Prostate gland (tissue), 2 donors: Measurements from ENCODE around the gene KDM4C. TPM values are rescaled to one million over a fixed set of nuclear protein-coding genes. Genes with fewer than 3 reads are reported as not detected.

ENCODE experiments used
- DNase-seq: peaks from one replicate; pipeline ENCODE4 v3.0.0-alpha.2; 2019; ENCODE audit warnings: low spot score
- H3K27ac ChIP-seq, 2 donors: fragments of 200-600 bp; sonication (generic); 2 replicates each; pipeline ENCODE4 v1.5.1; 2017 to 2019
- H3K27me3 ChIP-seq: fragments of 200-600 bp; sonication (generic); replicated peaks from 2 replicates; pipeline ENCODE4 v1.5.1; 2019; ENCODE audit not compliant: insufficient read depth
- H3K36me3 ChIP-seq, 2 donors: fragments of 200-600 bp; sonication (generic); 1 replicate in 1 of 2; 2 replicates in 1 of 2; pipeline versions ENCODE4 v1.5.1 to v1.8.1; 2017 to 2019
- H3K4me1 ChIP-seq: fragments of 200-600 bp; sonication (generic); replicated peaks from 2 replicates; pipeline ENCODE4 v1.5.1; 2019
- H3K4me3 ChIP-seq, 2 donors: fragments of 200-600 bp; sonication (generic); 2 replicates each; pipeline ENCODE4 v1.5.1; 2017 to 2019
- H3K9me3 ChIP-seq: fragments of 200-600 bp; sonication (generic); 2 replicates; pipeline ENCODE4 v1.5.1; 2017
- POLR2A ChIP-seq: fragments of 450-650 bp; IDR thresholded peaks from one replicate; pipeline ENCODE4 v1.6.1; 2016; ENCODE audit warnings: antibody characterized with exemption, mild to moderate bottlenecking
- POLR2AphosphoS5 ChIP-seq: sonication (generic); formaldehyde crosslinking; IDR thresholded peaks from one replicate; pipeline ENCODE4 v1.6.1; 2017; ENCODE audit warnings: antibody characterized with exemption
- WGBS: methylation state at CpG from one replicate; pipeline ENCODE4 v1.1.5; 2018; 5-methylcytosine and 5-hydroxymethylcytosine counted together
- intact Hi-C: fragments of 100-400 bp; cut with DNase I; formaldehyde crosslinking; loops from one replicate; pipeline ENCODE4 v1.14.2; 2022
- total RNA-seq, 2 donors: library from RNA; depleted of rRNA; stranded (reverse); fragments of >200 nt; gene quantifications; one replicate each; pipeline ENCODE4 v1.1.0, GENCODE V29; 2016
- TF ChIP-seq, protein P1 (sequence below), 4 experiments: fragments of 200-600 bp in 2 of 4; fragments of 450-650 bp in 2 of 4; sonication (generic) in 2 of 4; IDR thresholded peaks; 1 replicate in 3 of 4; 2 replicates in 1 of 4; pipeline ENCODE4 v1.5.1; 2016 to 2019; ENCODE audit warnings: antibody characterized with exemption in 4 of 4, mild to moderate bottlenecking in 2 of 4, moderate library complexity in 2 of 4

The KDM4C gene
- total RNA-seq, 2 donors from 2014 or later: 18.1 to 27.7 TPM

DNA sequence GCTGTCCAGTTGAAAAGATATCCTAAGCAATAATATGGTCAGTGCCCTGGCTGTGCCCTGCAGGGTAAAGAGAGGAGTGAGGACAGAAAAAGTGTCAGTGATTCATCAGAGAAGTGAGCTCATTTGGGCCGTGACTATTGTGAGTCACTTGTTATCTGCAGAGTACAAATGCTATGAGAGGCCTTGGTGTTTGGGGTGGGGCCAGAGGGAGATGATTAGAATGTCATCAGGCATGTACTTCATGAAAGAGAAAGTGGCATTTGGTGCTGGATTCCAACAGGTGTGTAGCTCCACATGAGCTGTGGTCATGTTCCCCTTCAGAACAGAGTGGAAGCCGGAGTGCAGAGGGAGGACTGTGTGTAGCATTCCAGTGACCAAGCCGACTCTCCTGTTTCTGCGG, 174.1 kb downstream of the KDM4C start:
- 50% methylated on average over 4 of the region's 4 CpGs for WGBS
- Histone ChIP-seq H3K4me1 (no peaks in the 10 kb centered on the region), H3K27me3 (no peaks in the 10 kb centered on the region), H3K27ac (no peak overlapping the region), H3K9me3 (no peaks in the 10 kb centered on the region), H3K4me3 (no peak overlapping the region), H3K36me3 (no peaks in the 10 kb centered on the region)
- TF ChIP-seq POLR2AphosphoS5: no peak
- TF ChIP-seq POLR2A: no peak
- TF ChIP-seq, protein P1, sequence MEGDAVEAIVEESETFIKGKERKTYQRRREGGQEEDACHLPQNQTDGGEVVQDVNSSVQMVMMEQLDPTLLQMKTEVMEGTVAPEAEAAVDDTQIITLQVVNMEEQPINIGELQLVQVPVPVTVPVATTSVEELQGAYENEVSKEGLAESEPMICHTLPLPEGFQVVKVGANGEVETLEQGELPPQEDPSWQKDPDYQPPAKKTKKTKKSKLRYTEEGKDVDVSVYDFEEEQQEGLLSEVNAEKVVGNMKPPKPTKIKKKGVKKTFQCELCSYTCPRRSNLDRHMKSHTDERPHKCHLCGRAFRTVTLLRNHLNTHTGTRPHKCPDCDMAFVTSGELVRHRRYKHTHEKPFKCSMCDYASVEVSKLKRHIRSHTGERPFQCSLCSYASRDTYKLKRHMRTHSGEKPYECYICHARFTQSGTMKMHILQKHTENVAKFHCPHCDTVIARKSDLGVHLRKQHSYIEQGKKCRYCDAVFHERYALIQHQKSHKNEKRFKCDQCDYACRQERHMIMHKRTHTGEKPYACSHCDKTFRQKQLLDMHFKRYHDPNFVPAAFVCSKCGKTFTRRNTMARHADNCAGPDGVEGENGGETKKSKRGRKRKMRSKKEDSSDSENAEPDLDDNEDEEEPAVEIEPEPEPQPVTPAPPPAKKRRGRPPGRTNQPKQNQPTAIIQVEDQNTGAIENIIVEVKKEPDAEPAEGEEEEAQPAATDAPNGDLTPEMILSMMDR (IDR thresholded peaks at IDR 0.05): no peak
- intact Hi-C loops: no loop called here
- DNase-seq: no peak

DNA sequence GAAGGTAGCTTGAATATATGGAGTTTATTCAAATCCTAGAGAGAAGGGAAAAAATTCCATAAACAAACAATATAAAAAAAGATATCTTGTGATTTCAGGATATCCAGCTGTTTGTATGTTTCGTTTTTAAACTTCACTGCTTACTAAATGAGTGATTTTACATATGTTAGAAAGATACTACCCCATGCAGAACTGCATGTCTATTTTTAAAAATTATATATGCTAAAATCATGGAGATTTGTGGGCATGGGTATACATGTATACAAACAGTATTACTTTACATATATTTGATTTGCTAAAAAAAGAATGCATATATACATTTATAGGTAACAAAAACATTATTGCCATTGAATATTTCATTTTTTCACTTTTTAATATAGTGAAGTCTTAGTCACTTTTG, 178.3 kb downstream of the KDM4C start:
- Histone ChIP-seq H3K27me3 (no peaks in the 10 kb centered on the region), H3K36me3 (no peaks in the 10 kb centered on the region), H3K4me3 (no peak overlapping the region), H3K9me3 (no peaks in the 10 kb centered on the region), H3K27ac (no peak overlapping the region), H3K4me1 (no peaks in the 10 kb centered on the region)
- WGBS: 80% methylated on average over 1 of the region's 1 CpG
- TF ChIP-seq, protein P1 (IDR thresholded peaks at IDR 0.05): no peak
- intact Hi-C loops: no loop called here
- DNase-seq: no peak

DNA sequence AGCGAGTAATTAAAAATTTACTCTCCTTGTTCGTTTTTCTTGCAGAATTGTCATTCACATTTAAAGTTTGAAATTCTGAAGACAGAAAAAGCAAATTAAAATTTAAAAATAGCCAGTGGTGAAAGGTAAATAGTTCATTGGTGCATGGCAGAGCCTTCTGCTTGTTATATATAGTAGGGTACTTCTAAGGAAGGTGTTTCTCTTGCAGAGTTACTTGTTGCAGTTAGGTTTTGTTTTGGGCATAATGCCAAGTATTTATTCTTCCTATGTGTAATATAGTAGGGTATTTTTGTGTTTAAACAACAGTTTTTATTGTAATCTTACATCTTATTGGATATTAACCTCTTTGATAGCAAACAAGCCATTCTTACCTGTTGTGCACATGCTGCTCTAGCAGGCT, 179.4 kb downstream of the KDM4C start:
- Histone ChIP-seq H3K4me1 (no peaks in the 10 kb centered on the region), H3K27me3 (no peaks in the 10 kb centered on the region), H3K27ac (no peak overlapping the region), H3K36me3 (no peaks in the 10 kb centered on the region), H3K9me3 (no peaks in the 10 kb centered on the region), H3K4me3 (no peak overlapping the region)
- WGBS: 99% methylated on average over 2 of the region's 2 CpGs
- no peak for DNase-seq
- TF ChIP-seq POLR2AphosphoS5: no peak
- TF ChIP-seq, protein P1 (IDR thresholded peaks at IDR 0.05): no peak
- no peak for TF ChIP-seq POLR2A
- intact Hi-C loops: no loop called here

DNA sequence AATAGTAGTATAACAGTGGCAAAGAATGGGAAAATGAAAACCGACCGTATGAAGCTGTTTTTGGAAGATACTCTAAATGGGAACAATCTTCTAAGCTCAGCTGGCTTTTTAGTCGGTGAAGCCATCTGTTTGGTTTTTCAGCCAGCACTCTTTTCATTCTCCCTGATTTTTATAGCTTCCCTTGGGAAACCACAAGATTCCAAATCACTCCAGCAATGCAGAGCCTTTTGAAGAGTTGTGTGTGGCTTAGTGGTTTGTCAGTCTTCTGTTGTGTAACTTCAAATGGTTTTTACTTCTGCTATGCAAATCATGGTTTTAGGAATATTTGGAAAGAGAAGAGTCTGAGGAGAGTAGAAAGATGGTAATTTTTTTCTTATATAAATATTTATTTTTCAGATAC, 180.7 kb downstream of the KDM4C start:
- no peak for TF ChIP-seq POLR2A
- TF ChIP-seq POLR2AphosphoS5: peak; percentile 18
- TF ChIP-seq, protein P1 (IDR thresholded peaks at IDR 0.05): no peak
- WGBS: 21% methylated on average over 3 of the region's 3 CpGs
- Histone ChIP-seq H3K9me3 (no peaks in the 10 kb centered on the region), H3K36me3 (no peaks in the 10 kb centered on the region), H3K4me3 (no peak overlapping the region), H3K27ac (no peak overlapping the region), H3K4me1 (no peaks in the 10 kb centered on the region), H3K27me3 (no peaks in the 10 kb centered on the region)
- no peak for DNase-seq
- intact Hi-C loops: no loop called here

DNA sequence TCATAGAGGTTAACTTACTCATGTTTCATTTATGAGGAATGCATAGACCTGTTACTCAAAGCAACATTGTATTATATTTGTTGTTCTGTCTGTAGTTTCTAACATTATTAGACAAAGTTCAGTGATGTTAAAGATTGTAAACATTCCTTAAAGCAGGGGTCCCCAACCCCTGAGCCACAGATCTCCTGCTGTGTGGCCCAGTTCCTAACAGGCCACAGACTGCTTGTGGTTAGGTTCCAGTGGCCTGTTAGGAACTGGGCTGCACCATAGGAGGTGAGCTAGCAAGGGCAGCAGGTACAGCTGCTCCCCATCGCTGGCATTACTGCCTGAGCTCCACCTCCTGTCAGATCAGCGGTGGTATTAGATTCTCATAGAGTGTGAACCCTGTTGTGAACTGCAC, 181.1 kb downstream of the KDM4C start:
- DNase-seq: no peak
- H3K4me1 ChIP-seq: no peaks in the 10 kb centered on the region
- WGBS: 94% methylated on average over 2 of the region's 2 CpGs

More for the DNA sequence above, 181.1 kb downstream of the KDM4C start:
- Histone ChIP-seq H3K36me3 (no peaks in the 10 kb centered on the region), H3K4me3 (no peak overlapping the region), H3K27me3 (no peaks in the 10 kb centered on the region), H3K27ac (no peak overlapping the region), H3K9me3 (no peaks in the 10 kb centered on the region)
- TF ChIP-seq POLR2AphosphoS5 (no peak), POLR2A (no peak)
- TF ChIP-seq, protein P1 (IDR thresholded peaks at IDR 0.05): no peak
- intact Hi-C loops: no loop called here
